Stimulated activated CD8-positive, alpha-beta memory T cell treated with anti-CD3 and anti-CD28 coated beads, Interleukin-4, amount 100 ng/mL, for 24 hours (primary cell): ENCODE results near the gene ATG2B.

ENCODE experiments used
- DNase-seq: peaks from one replicate; pipeline ENCODE4 v3.0.0-alpha.2; 2020; ENCODE audit warnings: low read depth

The ATG2B gene, protein sequence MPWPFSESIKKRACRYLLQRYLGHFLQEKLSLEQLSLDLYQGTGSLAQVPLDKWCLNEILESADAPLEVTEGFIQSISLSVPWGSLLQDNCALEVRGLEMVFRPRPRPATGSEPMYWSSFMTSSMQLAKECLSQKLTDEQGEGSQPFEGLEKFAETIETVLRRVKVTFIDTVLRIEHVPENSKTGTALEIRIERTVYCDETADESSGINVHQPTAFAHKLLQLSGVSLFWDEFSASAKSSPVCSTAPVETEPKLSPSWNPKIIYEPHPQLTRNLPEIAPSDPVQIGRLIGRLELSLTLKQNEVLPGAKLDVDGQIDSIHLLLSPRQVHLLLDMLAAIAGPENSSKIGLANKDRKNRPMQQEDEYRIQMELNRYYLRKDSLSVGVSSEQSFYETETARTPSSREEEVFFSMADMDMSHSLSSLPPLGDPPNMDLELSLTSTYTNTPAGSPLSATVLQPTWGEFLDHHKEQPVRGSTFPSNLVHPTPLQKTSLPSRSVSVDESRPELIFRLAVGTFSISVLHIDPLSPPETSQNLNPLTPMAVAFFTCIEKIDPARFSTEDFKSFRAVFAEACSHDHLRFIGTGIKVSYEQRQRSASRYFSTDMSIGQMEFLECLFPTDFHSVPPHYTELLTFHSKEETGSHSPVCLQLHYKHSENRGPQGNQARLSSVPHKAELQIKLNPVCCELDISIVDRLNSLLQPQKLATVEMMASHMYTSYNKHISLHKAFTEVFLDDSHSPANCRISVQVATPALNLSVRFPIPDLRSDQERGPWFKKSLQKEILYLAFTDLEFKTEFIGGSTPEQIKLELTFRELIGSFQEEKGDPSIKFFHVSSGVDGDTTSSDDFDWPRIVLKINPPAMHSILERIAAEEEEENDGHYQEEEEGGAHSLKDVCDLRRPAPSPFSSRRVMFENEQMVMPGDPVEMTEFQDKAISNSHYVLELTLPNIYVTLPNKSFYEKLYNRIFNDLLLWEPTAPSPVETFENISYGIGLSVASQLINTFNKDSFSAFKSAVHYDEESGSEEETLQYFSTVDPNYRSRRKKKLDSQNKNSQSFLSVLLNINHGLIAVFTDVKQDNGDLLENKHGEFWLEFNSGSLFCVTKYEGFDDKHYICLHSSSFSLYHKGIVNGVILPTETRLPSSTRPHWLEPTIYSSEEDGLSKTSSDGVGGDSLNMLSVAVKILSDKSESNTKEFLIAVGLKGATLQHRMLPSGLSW (N-terminal part only)

GRCh38 chr14:96362965-96363750, at the start of gene ATG2B, which contains the start of gene GSKIP:
Gene ATG2B (minus strand): TSS chr14:96363341. CDS start chr14:96362976, 365 bp downstream.
Gene GSKIP (plus strand): TSS chr14:96363526. CDS start chr14:96382248, 18,722 bp downstream.
- peak; percentile 95 for DNase-seq

DNA sequence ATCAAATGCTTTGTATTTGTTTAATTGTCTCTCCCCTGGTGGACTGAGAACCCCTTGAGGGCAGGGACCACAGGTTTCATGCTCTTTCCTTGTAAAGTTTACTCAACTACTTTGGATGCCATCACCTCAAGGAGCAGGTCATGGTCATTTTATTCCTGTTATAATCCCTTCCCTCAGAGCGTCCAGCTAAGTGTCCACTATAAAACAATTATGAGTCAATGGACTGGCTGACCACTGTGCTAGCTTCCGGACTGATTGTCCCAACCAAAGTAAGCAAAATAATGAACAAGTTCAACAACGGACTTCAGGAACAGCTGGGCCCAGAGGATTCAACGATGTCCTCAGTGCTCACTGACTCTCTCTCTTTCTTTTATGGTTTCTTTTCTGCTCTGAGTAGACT, 47.0 kb upstream of the ATG2B start:
- DNase-seq, result no peak

GRCh38 chr14:96409701-96410100, 46.6 kb upstream of the ATG2B start:
- DNase-seq, result no peak

DNA sequence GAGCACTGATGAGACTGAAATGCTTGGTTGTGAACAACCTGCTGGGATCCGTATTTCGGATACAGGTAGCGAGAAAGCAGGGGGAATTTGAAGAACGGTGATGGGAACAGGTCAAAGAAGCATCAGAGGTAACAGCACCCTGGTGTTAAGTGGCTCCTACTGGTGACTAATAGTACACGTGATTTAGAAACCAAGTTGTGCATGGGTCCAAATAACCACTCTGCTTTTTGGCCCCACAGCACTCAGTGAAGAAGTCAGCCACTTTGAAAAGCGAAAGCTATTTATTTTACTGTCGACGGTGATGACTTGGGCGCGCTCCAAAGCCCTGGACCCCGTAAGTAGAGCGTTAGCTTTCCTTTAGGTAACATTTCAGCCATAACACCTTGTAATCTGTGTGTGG, 45.5 kb upstream of the ATG2B start:
- DNase-seq, result no peak

DNA sequence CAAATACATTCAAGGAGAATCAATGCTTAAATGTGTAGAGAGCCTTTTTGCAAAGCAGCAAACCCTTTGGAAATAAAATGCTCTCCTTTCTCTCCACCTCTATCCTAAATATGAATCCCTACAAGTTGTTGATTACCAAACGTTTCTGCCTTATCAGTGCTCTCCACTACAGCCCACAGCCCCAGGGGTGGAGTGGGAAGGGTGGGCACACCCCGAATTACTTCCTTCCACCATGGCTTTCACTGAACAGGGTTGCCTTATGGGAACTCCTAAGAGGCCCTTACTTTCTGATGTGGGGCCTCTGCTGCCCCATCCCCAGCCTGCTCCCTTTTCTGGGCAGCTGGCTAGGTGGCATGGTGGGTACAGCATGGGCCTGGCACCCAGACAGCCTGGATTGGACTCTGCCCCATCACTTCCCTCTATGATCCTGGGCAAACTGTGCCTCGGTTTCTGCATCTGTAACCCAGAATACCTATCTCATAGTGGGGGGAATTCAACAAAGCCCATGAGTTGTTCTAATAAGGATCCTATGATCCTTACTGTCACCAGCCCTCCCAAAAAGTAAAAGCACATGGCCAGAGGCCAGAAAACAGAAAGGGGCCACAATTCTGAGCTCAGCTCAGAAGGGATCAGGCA, 44.9 kb upstream of the ATG2B start:
- no peak for DNase-seq

- DNase-seq, result no peak
These were observed 42.5 kb upstream of the ATG2B start for GRCh38 chr14:96405677-96406076.

DNA sequence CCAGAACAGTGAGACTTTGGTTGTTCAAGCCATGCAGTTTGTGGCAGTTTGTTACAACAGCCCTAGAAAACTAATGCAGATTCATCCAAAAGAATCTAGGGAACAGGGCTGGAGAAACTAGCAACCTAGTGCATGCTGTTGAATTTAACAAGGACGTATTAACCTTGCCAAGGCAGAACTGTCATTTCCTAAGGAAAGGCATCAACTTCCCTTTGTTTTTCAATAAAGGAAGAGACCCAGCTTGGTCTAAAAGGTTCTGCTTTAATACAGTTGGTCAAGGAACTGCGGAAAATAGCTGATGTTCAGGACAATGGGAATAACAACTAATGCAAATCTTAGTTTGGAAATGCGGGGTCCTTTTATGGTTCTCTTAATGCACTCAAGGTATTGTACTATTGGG, 40.3 kb upstream of the ATG2B start:
- no peak for DNase-seq

GRCh38 chr14:96400495-96400894, 37.4 kb upstream of the ATG2B start:
- DNase-seq, result no peak

DNA sequence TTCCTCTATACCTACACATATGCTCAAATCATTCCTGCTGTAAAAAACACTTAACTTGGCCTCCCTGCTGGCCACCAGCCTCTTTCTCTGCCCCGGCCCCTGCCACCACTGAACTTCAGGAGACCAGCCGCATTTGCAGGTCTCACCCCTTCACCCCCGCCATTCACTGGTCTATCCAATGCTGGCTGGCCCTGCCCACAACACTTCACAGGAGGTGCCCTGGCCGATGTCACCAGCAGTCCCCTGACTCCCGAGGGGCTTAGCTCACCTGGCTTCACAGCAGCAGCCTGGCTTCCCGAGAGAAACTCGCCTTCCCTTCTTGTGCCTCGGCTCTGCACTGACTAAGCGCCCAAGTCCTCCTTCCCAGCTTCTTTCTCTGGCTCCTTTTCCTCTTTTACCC, 36.3 kb upstream of the ATG2B start:
- DNase-seq, result no peak

GRCh38 chr14:96398921-96399320, 35.8 kb upstream of the ATG2B start:
- no peak for DNase-seq

GRCh38 chr14:96398432-96398831, 35.3 kb upstream of the ATG2B start:
- no peak for DNase-seq

GRCh38 chr14:96394047-96394815, 31.1 kb upstream of the ATG2B start:
- DNase-seq, result no peak

- no peak for DNase-seq
These were observed 30.0 kb upstream of the ATG2B start for GRCh38 chr14:96393071-96393691.

DNA sequence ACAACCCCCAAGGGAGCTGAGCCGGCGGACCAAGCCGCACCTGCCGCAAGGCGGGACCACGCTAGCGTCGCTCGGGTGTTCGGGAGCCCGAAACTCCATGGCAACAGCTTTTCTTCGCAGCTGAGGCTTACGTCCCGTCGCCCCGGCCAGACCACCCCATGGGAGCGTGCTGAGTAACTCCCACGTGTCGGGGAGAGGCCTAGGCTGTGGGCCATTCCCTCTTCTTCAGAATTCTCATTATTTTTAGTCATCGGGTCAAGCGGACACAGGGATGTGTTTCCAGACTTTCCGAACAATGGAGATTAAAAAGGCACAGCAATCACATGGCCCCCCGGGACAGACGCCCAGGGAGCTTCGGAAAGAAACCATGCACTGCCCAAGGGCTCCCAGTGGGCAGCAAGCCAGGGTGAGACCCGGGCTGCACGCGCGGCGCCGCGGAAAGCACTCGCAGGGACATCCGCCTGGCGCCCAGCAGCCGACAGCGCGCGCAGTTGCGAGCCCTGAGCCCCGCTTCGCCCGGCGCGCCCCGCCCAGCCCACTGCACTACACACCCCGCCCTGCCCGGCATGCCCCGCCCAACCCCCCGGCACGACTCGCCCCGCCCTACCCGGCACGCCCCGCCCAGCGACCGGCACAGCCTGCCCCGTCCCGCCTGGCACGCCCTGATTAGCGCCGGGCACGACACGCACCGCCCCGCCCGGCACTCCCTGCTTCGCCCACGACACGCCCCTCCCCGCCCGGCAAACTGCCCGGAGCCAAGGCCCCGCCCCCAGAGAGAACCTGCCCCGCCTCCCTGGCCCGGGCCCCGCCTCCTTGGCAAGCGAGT, 28.4 kb upstream of the ATG2B start:
- peak; percentile 99 for DNase-seq

DNA sequence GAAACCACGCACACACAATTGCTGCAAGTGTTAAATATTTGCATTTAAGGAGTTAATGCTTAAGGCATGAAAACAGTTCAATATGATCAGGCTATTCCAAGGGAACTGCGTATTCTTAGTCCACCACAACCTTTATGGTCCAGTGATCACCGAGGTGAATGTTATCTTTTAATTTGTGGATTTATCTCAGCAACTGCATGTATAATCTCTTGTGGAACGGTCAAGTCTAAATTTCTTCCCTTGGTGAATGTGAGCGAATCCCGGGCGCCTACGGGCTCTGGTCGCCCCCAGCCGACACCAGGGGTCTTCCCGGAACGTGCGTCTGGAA, 27.8 kb upstream of the ATG2B start:
- no peak for DNase-seq

GRCh38 chr14:96385385-96385784, 22.2 kb upstream of the ATG2B start:
- no peak for DNase-seq

DNA sequence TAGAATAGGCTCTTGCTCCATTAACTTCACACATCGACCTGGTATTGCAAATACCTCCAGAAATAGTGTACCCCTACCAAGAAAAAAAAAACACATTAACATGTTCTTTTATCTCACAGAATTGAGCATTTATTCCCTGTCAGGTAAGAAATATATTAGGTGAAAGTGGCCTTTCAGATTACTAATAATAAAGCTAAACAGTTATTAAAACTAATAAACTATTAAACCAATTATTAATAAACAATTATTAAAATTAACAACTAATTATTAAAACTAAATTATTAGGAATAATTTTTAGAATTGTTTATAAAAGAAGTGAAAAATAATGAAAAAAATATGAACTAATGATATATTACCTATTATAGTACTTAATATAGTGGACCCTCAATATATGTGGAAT, 21.6 kb upstream of the ATG2B start:
- DNase-seq, result no peak

- no peak for DNase-seq
These were observed 20.9 kb upstream of the ATG2B start for GRCh38 chr14:96384053-96384452.

GRCh38 chr14:96383445-96383844, 20.3 kb upstream of the ATG2B start:
- no peak for DNase-seq
